B cell (primary cell): ENCODE results near the gene RFX3.

Source experiments
- CTCF ChIP-seq: fragments of 200-600 bp; IDR thresholded peaks from one replicate; pipeline ENCODE4 v1.8.0; 2022; ENCODE audit warnings: antibody characterized with exemption, mild to moderate bottlenecking
- EZH2 ChIP-seq: IDR thresholded peaks from 2 replicates; pipeline ENCODE4 v1.6.1; 2012; ENCODE audit warnings: borderline replicate concordance, low read depth, mild to moderate bottlenecking, moderate library complexity, low read length; ENCODE audit not compliant: insufficient read depth, poor library complexity, severe bottlenecking

GRCh38 chr9:3419893-3420292 lies 105.9 kb downstream of the RFX3 start:
- TF ChIP-seq CTCF, result no peak
- no peak for TF ChIP-seq EZH2
